Endothelial cell of umbilical vein (primary cell): ENCODE data around the gene ARID1B. TPM values are rescaled to one million over a fixed set of nuclear protein-coding genes. Genes with fewer than 3 reads are reported as not detected.
A peak's percentile ranks its signal among the peaks of the same experiment; 100 is the strongest.

Source experiments
- BruUV-seq: library from RNA; stranded (reverse); fragments of 400-500 nt; replicated peaks from 2 replicates; lab custom pipeline; 2021; lab: Mats Ljungman, UMichigan
- CTCF ChIA-PET: fragments of 300-600, 350-600 bp; sonication (Branson Sonifier 250); formaldehyde crosslinking; loops from one replicate; lab custom pipeline; 2021; ENCODE audit warnings: antibody characterized with exemption, inconsistent platforms; lab: Charles Lee
- POLR2A ChIA-PET: fragments of 300-600, 350-600 bp; sonication (Branson Sonifier 250); formaldehyde crosslinking; loops from one replicate; lab custom pipeline; 2021; ENCODE audit warnings: antibody characterized with exemption, inconsistent platforms; lab: Charles Lee
- DNase-seq: peaks from one replicate; pipeline ENCODE4 v3.0.0-alpha.2; 2011; ENCODE audit warnings: low read depth, low spot score
- FAIRE-seq: peaks from 2 replicates; lab custom pipeline; 2011; peaks lifted over from hg19 to GRCh38; lab: Jason Lieb, UNC
- H2AFZ ChIP-seq: 2 replicates; pipeline ENCODE4 v1.6.0; 2012; ENCODE audit warnings: low read depth, low read length, control low read depth, inconsistent platforms
- H3K27ac ChIP-seq: 2 replicates; pipeline ENCODE4 v1.5.1; 2011; ENCODE audit warnings: low read depth, mild to moderate bottlenecking, control low read depth, low read length, moderate library complexity; ENCODE audit not compliant: insufficient read depth
- H3K27me3 ChIP-seq, 2 experiments: 2 replicates each; pipeline versions ENCODE4 v1.6.0 to v1.6.1; 2011; ENCODE audit warnings: low read length in 2 of 2, mixed read lengths in 1 of 2; ENCODE audit not compliant: control insufficient read depth in 2 of 2, insufficient read depth in 2 of 2
- H3K36me3 ChIP-seq, 2 experiments: 2 replicates in 1 of 2; 3 replicates in 1 of 2; pipeline ENCODE4 v1.5.1; 2011; ENCODE audit warnings: low read length in 2 of 2, mild to moderate bottlenecking in 1 of 2, moderate library complexity in 1 of 2; ENCODE audit not compliant: control insufficient read depth in 2 of 2, insufficient read depth in 2 of 2; ENCODE audit errors: extremely low read depth in 1 of 2
- H3K4me1 ChIP-seq: 3 replicates; pipeline ENCODE4 v1.5.1; 2011; ENCODE audit warnings: mild to moderate bottlenecking, low read length; ENCODE audit not compliant: control insufficient read depth, insufficient read depth; ENCODE audit errors: extremely low read depth
- H3K4me2 ChIP-seq: 2 replicates; pipeline ENCODE4 v1.6.1; 2011; ENCODE audit warnings: low read length, control low read depth, mixed read lengths; ENCODE audit not compliant: insufficient read depth
- H3K4me3 ChIP-seq, 3 experiments: fragments of 200-600 bp in 1 of 3; sonication (generic), shearing (Covaris generic) in 1 of 3; replicated peaks in 1 of 3; 2 replicates each; pipeline ENCODE4 v1.5.1; 2011 to 2016; ENCODE audit warnings: control low read depth in 3 of 3, low read length in 3 of 3, mild to moderate bottlenecking in 2 of 3, inconsistent platforms in 1 of 3, low read depth in 1 of 3, moderate library complexity in 1 of 3; ENCODE audit not compliant: insufficient read depth in 1 of 3
- H3K79me2 ChIP-seq: 2 replicates; pipeline ENCODE4 v1.6.0; 2012; ENCODE audit warnings: low read length, inconsistent platforms; ENCODE audit not compliant: control insufficient read depth, insufficient read depth
- H3K9ac ChIP-seq: replicated peaks from 2 replicates; pipeline ENCODE3; 2011; ENCODE audit warnings: low read length, control low read depth; ENCODE audit not compliant: insufficient read depth; ENCODE audit errors: extremely low read depth
- H3K9me1 ChIP-seq: replicated peaks from 3 replicates; pipeline ENCODE4 v1.6.0; 2011; ENCODE audit warnings: mild to moderate bottlenecking, low read length; ENCODE audit not compliant: control insufficient read depth, insufficient read depth; ENCODE audit errors: extremely low read depth
- H3K9me3 ChIP-seq: replicated peaks from 2 replicates; pipeline ENCODE4 v1.5.1; 2012; ENCODE audit warnings: low read length, inconsistent platforms; ENCODE audit not compliant: control insufficient read depth, insufficient read depth
- H4K20me1 ChIP-seq: replicated peaks from 2 replicates; pipeline ENCODE3; 2011; ENCODE audit warnings: mild to moderate bottlenecking, low read length; ENCODE audit not compliant: control insufficient read depth, insufficient read depth; ENCODE audit errors: extremely low read depth
- EZH2 ChIP-seq: IDR thresholded peaks from 2 replicates; pipeline ENCODE4 v1.6.1; 2012; ENCODE audit warnings: borderline replicate concordance, low read depth, mild to moderate bottlenecking, moderate library complexity, low read length, inconsistent platforms; ENCODE audit not compliant: severe bottlenecking
- JUN ChIP-seq: IDR thresholded peaks from 2 replicates; pipeline ENCODE4 v1.6.1; 2011; ENCODE audit warnings: borderline replicate concordance, low read depth; ENCODE audit not compliant: insufficient read length, insufficient read depth
- MAX ChIP-seq: IDR thresholded peaks from 2 replicates; pipeline ENCODE4 v1.6.1; 2011; ENCODE audit not compliant: insufficient read depth, insufficient read length
- MYC ChIP-seq: IDR thresholded peaks from one replicate; pipeline ENCODE4 v1.6.1; 2011; ENCODE audit warnings: mild to moderate bottlenecking, low read depth, low read length
- POLR2AphosphoS5 ChIP-seq: IDR thresholded peaks from 2 replicates; pipeline ENCODE4 v1.6.1; 2012; ENCODE audit warnings: low read depth, mild to moderate bottlenecking, control low read depth, low read length, moderate library complexity; ENCODE audit not compliant: insufficient read depth
- dilution Hi-C: fragments of 300-500 bp; cut with MboI; formaldehyde crosslinking; loops from one replicate; pipeline ENCODE4 v1.15.0; 2019; ENCODE audit warnings: low sequenced_read_pairs; ENCODE audit not compliant: extremely low pct_ligation_motif_present
- intact Hi-C: fragments of 100-400 bp; cut with micrococcal nuclease; formaldehyde crosslinking; loops from one replicate; pipeline ENCODE4 v1.10.0; 2022
- polyA plus RNA-seq, 4 experiments: library from polyadenylated mRNA; depleted of rRNA in 3 of 4; stranded (reverse) in 3 of 4; unstranded in 1 of 4; fragments of >200 nt; gene quantifications; 2 replicates each; pipeline versions ENCODE4 v1.2.1 to v1.2.3, GENCODE V29; 2011 to 2012; ENCODE audit warnings: missing spikeins in 1 of 4
- total RNA-seq: library from RNA; stranded (reverse); gene quantifications from 2 replicates; pipeline ENCODE4 v1.2.3, GENCODE V29; 2021
- TF ChIP-seq, protein P1 (sequence below), 2 donors: IDR thresholded peaks; 1 replicate in 1 of 2; 2 replicates in 1 of 2; pipeline ENCODE4 v1.5.1; 2011; ENCODE audit warnings: low read length in 2 of 2, mild to moderate bottlenecking in 2 of 2, moderate library complexity in 2 of 2, control low read depth in 1 of 2, inconsistent platforms in 1 of 2, low read depth in 1 of 2; ENCODE audit not compliant: insufficient read depth in 1 of 2; ENCODE audit errors: extremely low read depth in 1 of 2

The ARID1B gene
- total and polyA plus RNA-seq, 2 donors (not counting 3 experiments of a cell fraction or from before 2014, with no cell fraction given): 21.8 to 89.5 TPM

DNA sequence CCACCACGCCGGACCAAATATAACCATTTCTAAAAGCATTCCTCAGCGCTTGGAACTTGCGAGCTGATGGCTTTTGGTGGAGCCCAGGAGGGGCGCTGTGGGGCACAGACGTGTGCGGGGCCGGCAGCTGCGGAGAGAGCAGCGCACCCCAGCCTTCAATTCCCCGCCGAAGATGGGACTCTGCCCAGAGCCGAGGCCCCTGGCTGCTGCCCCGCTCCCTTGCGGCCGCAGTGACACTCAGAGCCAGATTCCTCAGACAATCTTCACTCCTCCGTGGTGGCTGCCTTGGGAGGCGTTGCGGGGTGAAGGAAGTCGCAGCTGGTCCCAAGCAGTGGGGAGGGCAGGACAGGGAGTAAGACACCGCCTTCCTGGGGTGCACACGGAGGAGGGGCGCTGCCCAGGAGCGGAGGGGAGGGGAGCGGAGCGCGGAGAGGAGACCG is 458.4 kb downstream of the ARID1B start:
- dilution Hi-C loops: no loop called here
- H2AFZ ChIP-seq: peak overlapping the region; percentile 87
- DNase-seq: peak; percentile 55
- peaks cover 8% of the 10 kb centered on the region for H3K4me1 ChIP-seq
- ChIA-PET CTCF (interaction anchor here (0.6 to 2.9 kb wide), 17 partner anchors 9 to 202 kb away, joined by 3 to 34 read pairs (median 4); no protein-coding TSS in a partner anchor), POLR2A (interaction anchor here (0.5 kb wide), 1 partner anchor 221 kb away, joined by 4 read pairs; no protein-coding TSS in a partner anchor)
- H3K4me2 ChIP-seq: peak overlapping the region; percentile 83
- no peak overlapping the region for H3K9ac ChIP-seq
- H3K79me2 ChIP-seq: no peaks in the 10 kb centered on the region
- peak; percentile 42 for FAIRE-seq
- no peaks in the 10 kb centered on the region for H3K9me1 ChIP-seq
- intact Hi-C loops: loop anchor here (2.0 kb wide), 1 partner anchor 39 kb away; no protein-coding TSS in a partner anchor
- H3K9me3 ChIP-seq: no peaks in the 10 kb centered on the region
- peaks cover 33% of the 10 kb centered on the region in 2 experiments for H3K27me3 ChIP-seq
- H3K4me3 ChIP-seq: peak overlapping the region; percentile 20 to 46 (median 28)
- H4K20me1 ChIP-seq: no peaks in the 10 kb centered on the region
- no peaks in the 10 kb centered on the region for H3K36me3 ChIP-seq
- no TSS peak for BruUV-seq
- no peak overlapping the region for H3K27ac ChIP-seq
- TF ChIP-seq, protein P1, sequence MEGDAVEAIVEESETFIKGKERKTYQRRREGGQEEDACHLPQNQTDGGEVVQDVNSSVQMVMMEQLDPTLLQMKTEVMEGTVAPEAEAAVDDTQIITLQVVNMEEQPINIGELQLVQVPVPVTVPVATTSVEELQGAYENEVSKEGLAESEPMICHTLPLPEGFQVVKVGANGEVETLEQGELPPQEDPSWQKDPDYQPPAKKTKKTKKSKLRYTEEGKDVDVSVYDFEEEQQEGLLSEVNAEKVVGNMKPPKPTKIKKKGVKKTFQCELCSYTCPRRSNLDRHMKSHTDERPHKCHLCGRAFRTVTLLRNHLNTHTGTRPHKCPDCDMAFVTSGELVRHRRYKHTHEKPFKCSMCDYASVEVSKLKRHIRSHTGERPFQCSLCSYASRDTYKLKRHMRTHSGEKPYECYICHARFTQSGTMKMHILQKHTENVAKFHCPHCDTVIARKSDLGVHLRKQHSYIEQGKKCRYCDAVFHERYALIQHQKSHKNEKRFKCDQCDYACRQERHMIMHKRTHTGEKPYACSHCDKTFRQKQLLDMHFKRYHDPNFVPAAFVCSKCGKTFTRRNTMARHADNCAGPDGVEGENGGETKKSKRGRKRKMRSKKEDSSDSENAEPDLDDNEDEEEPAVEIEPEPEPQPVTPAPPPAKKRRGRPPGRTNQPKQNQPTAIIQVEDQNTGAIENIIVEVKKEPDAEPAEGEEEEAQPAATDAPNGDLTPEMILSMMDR (IDR thresholded peaks at IDR 0.05; ENCODE audit: extremely low read depth in 1 of 2, insufficient read depth in 1 of 2, low read depth in 1 of 2, low read length in 2 of 2): peak; percentile 54 to 78
- no peak for TF ChIP-seq MAX

DNA sequence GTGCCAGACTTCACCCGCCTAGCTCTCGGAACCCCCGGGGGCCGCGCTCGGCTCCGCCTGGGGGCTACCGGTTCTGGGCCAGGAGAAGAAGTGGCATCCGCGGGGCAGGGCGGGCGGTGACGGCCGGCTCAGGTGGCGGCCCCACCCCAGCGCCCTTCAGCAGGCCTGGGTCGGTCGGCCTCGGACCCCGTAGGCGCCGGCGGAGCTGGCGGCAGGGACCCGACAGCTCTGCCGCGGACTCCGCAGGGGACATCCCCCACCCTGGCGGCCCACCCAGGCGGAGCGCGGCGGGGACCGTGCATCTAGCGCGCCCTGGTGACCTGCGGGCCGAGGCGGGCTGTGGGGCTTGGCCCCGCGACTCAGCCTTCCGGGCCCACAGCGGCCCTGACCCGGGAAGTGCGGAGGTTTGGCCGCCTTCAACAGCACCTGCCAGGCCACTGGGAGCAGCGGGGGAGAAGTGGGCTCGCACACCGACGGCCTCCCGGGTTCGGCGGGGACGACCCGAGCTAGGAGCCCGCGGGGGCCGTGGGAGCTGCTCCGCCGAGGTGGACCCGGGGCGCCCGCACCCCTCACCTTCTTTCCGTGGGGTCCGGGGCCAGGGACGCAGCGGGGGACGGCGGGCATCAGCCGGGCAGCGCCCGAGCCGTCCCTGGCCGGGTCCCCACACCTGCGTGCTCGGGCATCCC is 459.0 kb downstream of the ARID1B start:
- peak overlapping the region; percentile 87 for H2AFZ ChIP-seq
- H3K4me3 ChIP-seq: peak overlapping the region; percentile 20 to 46 (median 28)
- CTCF ChIA-PET: interaction anchor here (1.0 to 2.9 kb wide), 15 partner anchors 8 to 202 kb away, joined by 3 to 34 read pairs (median 4); no protein-coding TSS in a partner anchor

More for the DNA sequence above, 459.0 kb downstream of the ARID1B start:
- H3K27ac ChIP-seq: no peak overlapping the region
- H3K27me3 ChIP-seq: peaks cover 33% of the 10 kb centered on the region in 2 experiments
- H3K9me1 ChIP-seq: no peaks in the 10 kb centered on the region
- TF ChIP-seq, protein P1 (IDR thresholded peaks at IDR 0.05; ENCODE audit: extremely low read depth in 1 of 2, insufficient read depth in 1 of 2, low read depth in 1 of 2, low read length in 2 of 2): no peak
- TF ChIP-seq JUN (no peak), POLR2AphosphoS5 (no peak), EZH2 (peak; percentile 96), MYC (no peak), MAX (no peak)
- FAIRE-seq (no peak), DNase-seq (no peak)
- no peaks in the 10 kb centered on the region for H3K79me2 ChIP-seq
- no peaks in the 10 kb centered on the region for H4K20me1 ChIP-seq
- H3K4me2 ChIP-seq: peak overlapping the region; percentile 83
- H3K9me3 ChIP-seq: no peaks in the 10 kb centered on the region
- intact Hi-C loops (no loop called here), dilution Hi-C loops (no loop called here)
- H3K9ac ChIP-seq: no peak overlapping the region
- H3K4me1 ChIP-seq: peaks cover 8% of the 10 kb centered on the region
- no TSS peak for BruUV-seq
- H3K36me3 ChIP-seq: no peaks in the 10 kb centered on the region
- POLR2A ChIA-PET: interaction anchor here (0.5 kb wide), 1 partner anchor 221 kb away, joined by 4 read pairs; no protein-coding TSS in a partner anchor
